Nephron (organoid): ENCODE results near the gene METTL9.

Source experiments
- H3K27ac Mint-ChIP-seq, 3 experiments: 2 replicates each; pipeline ENCODE4 v1.8.0; 2020; ENCODE audit warnings: mixed read lengths in 3 of 3, mild to moderate bottlenecking in 2 of 3, moderate library complexity in 1 of 3
- H3K27me3 Mint-ChIP-seq: 2 replicates; pipeline ENCODE4 v1.8.0; 2021; ENCODE audit warnings: low read depth, mild to moderate bottlenecking, moderate library complexity, mixed read lengths
- H3K36me3 Mint-ChIP-seq: 2 replicates; pipeline ENCODE4 v1.8.0; 2020; ENCODE audit warnings: low read depth, mixed read lengths
- H3K4me1 Mint-ChIP-seq: 2 replicates; pipeline ENCODE4 v1.8.0; 2020; ENCODE audit warnings: mixed read lengths
- H3K4me3 Mint-ChIP-seq, 3 experiments: 2 replicates each; pipeline ENCODE4 v1.8.0; 2020; ENCODE audit warnings: mild to moderate bottlenecking in 3 of 3, mixed read lengths in 3 of 3, moderate library complexity in 2 of 3
- H3K9me3 Mint-ChIP-seq: 2 replicates; pipeline ENCODE4 v1.8.0; 2020; ENCODE audit warnings: mixed read lengths
- CTCF ChIP-seq, 3 experiments: fragments of 200-600 bp; sonication (generic); IDR thresholded peaks; one replicate each; pipeline ENCODE4 v1.5.0; 2021; ENCODE audit warnings: antibody characterized with exemption in 3 of 3; ENCODE audit not compliant: unreplicated experiment in 3 of 3

METTL9 gene

DNA sequence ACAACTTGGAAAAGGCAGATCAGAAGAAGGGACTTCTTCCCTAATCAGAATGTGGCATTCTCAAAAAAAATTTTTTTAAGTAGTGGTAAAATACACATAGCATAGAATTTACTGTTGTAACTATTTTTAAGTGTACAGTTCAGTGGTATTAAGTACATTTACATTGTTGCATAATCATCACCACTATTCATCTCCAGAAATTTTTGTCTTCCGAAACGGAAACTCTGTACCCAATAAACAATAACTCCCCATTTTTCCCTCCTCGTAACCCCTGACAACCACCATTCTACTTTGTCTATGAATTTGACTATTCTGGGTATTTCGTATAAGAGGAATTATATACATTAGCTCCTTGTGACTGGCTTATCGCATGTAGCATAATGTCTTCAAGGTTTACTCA is 18.9 kb downstream of the METTL9 start:
- Mint-ChIP-seq H3K36me3 (peaks cover 63% of the 10 kb centered on the region), H3K27ac (peak overlapping the region in 1 of 3 experiments; percentile 1), H3K9me3 (no peaks in the 10 kb centered on the region), H3K4me1 (peaks cover 6% of the 10 kb centered on the region), H3K4me3 (no peak overlapping the region), H3K27me3 (no peaks in the 10 kb centered on the region)
- TF ChIP-seq CTCF (IDR thresholded peaks at IDR 0.05; ENCODE audit: unreplicated experiment in 3 of 3) = no peak

DNA sequence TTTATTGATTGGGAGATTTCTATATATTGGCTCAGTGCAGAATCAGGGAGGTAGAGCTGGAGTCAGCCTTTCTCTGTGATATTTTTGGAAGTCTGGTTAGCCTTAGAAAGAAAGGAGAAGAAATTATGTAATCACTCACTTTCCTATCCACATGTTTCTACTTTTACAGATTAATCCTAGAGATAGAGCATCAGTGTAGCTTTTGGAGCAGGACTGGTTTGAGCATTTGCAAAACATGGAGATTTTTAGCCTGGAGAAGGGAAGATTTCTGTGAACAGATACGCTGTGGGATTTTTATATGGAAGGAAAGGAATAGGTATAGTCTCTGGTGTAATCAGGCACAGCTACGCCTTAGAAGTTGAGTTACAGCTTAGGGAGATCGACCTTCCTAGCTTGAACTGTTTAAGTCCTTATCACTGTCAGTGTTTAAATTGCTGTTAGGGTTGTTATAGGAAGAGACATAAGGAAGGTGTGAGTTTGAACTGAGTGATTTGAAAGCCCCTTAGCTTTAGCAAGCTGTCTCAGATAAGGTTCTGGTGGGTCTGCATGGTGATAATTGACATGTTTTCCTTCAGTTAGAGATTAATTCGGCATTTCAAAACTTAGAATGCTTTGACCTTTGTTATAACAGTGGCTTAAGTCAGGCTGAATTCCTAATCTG is 20.5 kb downstream of the METTL9 start:
- no peak for TF ChIP-seq CTCF (IDR thresholded peaks at IDR 0.05; ENCODE audit: unreplicated experiment in 3 of 3)
- H3K27ac Mint-ChIP-seq = peak overlapping the region; percentile 27 to 66 (median 55)
- no peak overlapping the region for H3K4me3 Mint-ChIP-seq
- H3K9me3 Mint-ChIP-seq = no peaks in the 10 kb centered on the region
- peaks cover 9% of the 10 kb centered on the region for H3K4me1 Mint-ChIP-seq
- peaks cover 72% of the 10 kb centered on the region for H3K36me3 Mint-ChIP-seq
- H3K27me3 Mint-ChIP-seq = no peaks in the 10 kb centered on the region

GRCh38 chr16:21620592-21620991 is 21.2 kb downstream of the METTL9 start:
- Mint-ChIP-seq H3K27ac (peak overlapping the region in 1 of 3 experiments; percentile 27), H3K36me3 (peaks cover 73% of the 10 kb centered on the region), H3K4me3 (no peak overlapping the region), H3K4me1 (peaks cover 11% of the 10 kb centered on the region), H3K9me3 (no peaks in the 10 kb centered on the region), H3K27me3 (no peaks in the 10 kb centered on the region)
- no peak for TF ChIP-seq CTCF (IDR thresholded peaks at IDR 0.05; ENCODE audit: unreplicated experiment in 3 of 3)

- no peak for TF ChIP-seq CTCF (IDR thresholded peaks at IDR 0.05; ENCODE audit: unreplicated experiment in 3 of 3)
- H3K36me3 Mint-ChIP-seq = peaks cover 79% of the 10 kb centered on the region
- no peak overlapping the region for H3K4me3 Mint-ChIP-seq
- H3K27ac Mint-ChIP-seq = peak overlapping the region in 2 of 3 experiments; percentile 25 to 66
- no peaks in the 10 kb centered on the region for H3K27me3 Mint-ChIP-seq
- peaks cover 18% of the 10 kb centered on the region for H3K4me1 Mint-ChIP-seq
- H3K9me3 Mint-ChIP-seq = no peaks in the 10 kb centered on the region
These were observed 23.2 kb downstream of the METTL9 start for GRCh38 chr16:21622545-21622944.

DNA sequence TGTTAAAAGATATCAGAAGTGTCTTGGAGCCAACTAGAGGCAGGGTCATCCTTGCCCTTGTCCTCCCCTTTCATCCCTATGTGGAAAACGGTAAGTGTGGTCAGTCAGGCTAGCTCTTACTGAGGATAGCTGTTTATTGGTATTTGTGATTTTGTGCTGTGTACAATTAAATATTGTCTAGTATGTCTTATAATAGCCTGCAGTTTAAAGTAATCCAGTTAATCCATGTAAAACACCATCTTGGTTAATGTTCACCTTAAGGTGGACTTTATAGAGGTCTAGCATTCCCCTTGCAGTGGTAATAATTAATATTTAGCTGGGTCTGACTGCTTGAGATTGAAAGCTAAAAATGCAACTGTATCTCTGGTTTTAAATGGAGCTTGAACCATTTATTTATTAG is 25.6 kb downstream of the METTL9 start:
- Mint-ChIP-seq H3K4me3 (peak overlapping the region in 2 of 3 experiments; percentile 17 to 38), H3K4me1 (peaks cover 13% of the 10 kb centered on the region), H3K36me3 (peaks cover 83% of the 10 kb centered on the region), H3K27me3 (no peaks in the 10 kb centered on the region), H3K27ac (peak overlapping the region; percentile 68 to 93 (median 90)), H3K9me3 (no peaks in the 10 kb centered on the region)
- TF ChIP-seq CTCF (IDR thresholded peaks at IDR 0.05; ENCODE audit: unreplicated experiment in 3 of 3) = no peak

DNA sequence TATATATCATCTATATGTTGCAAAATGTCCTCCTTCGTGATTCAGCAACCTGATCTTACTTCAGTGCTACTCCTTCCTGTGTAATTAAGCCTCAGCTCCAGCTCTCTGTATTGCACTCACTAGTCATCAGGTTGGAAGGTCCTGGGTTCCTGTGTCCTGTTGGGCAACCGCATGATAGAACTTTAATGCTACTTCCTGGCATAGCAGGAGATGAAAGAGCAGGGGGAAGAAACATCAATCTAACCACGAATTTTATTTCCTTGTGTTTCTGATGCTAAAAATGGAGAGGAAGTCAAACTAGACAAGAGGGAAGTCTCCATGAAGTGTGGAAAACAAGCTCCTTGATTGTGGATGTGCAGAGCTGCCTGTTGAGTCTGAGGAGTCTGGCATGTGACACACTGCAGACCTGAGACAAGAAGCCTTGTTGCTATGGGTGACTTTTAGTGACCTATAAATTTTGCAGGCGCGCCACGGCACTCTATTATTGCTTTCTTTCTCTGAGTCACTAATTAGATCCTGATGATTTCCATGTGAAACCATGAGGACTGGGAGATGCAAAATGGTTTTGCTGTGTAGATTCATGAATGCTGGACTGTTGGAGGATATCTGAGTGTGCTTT is 27.4 kb downstream of the METTL9 start:
- Mint-ChIP-seq H3K27ac (peak overlapping the region; percentile 68 to 93 (median 70)), H3K9me3 (no peaks in the 10 kb centered on the region), H3K4me1 (peaks cover 11% of the 10 kb centered on the region), H3K27me3 (no peaks in the 10 kb centered on the region), H3K4me3 (peak overlapping the region in 1 of 3 experiments; percentile 8), H3K36me3 (peaks cover 90% of the 10 kb centered on the region)
- TF ChIP-seq CTCF (IDR thresholded peaks at IDR 0.05; ENCODE audit: unreplicated experiment in 3 of 3) = no peak
